H1 (cell line): ENCODE measurements around the gene CLPSL2. TPM values are rescaled to one million over a fixed set of nuclear protein-coding genes. Genes with fewer than 3 reads are reported as not detected.
A peak's percentile ranks its signal among the peaks of the same experiment; 100 is the strongest.

Experiments
- CTCF ChIA-PET: fragments of 300-600 bp; sonication (Branson Sonifier 250); formaldehyde crosslinking; loops from one replicate; lab custom pipeline; 2021; ENCODE audit not compliant: partially characterized antibody; lab: Charles Lee
- POLR2A ChIA-PET: fragments of 300-600 bp; sonication (Branson Sonifier 250); formaldehyde crosslinking; loops from one replicate; lab custom pipeline; 2021; ENCODE audit warnings: inconsistent platforms; ENCODE audit not compliant: partially characterized antibody; lab: Charles Lee
- DNase-seq, 2 experiments: peaks; one replicate each; pipeline versions ENCODE4 v3.0.0 to v3.0.0-alpha.2; 2010 to 2022; ENCODE audit warnings: low spot score in 2 of 2, low read depth in 1 of 2, mixed read lengths in 1 of 2
- FAIRE-seq: peaks from 2 replicates; lab custom pipeline; 2011; peaks lifted over from hg19 to GRCh38; lab: Jason Lieb, UNC
- H2AFZ ChIP-seq: 2 replicates; pipeline ENCODE4 v1.8.1; 2012; ENCODE audit warnings: low read length, inconsistent platforms
- H2AK5ac ChIP-seq: 2 replicates; pipeline ENCODE4 v1.6.1; 2013; ENCODE audit warnings: low read depth, low read length
- H2BK120ac ChIP-seq: replicated peaks from 2 replicates; pipeline ENCODE3; 2013; ENCODE audit warnings: low read depth, low read length, inconsistent platforms
- H2BK12ac ChIP-seq: 2 replicates; pipeline ENCODE4 v1.6.1; 2013; ENCODE audit warnings: low read depth, low read length
- H2BK15ac ChIP-seq: 2 replicates; pipeline ENCODE4 v1.6.1; 2013; ENCODE audit warnings: low read length
- H2BK20ac ChIP-seq: 2 replicates; pipeline ENCODE4 v1.6.1; 2013; ENCODE audit warnings: low read length
- H2BK5ac ChIP-seq: 2 replicates; pipeline ENCODE4 v1.6.1; 2013; ENCODE audit warnings: low read depth, low read length
- H3K14ac ChIP-seq: 2 replicates; pipeline ENCODE4 v1.6.1; 2013; ENCODE audit warnings: inconsistent platforms; ENCODE audit not compliant: insufficient read length
- H3K18ac ChIP-seq: 2 replicates; pipeline ENCODE4 v1.6.1; 2013; ENCODE audit warnings: low read length; ENCODE audit errors: extremely low read depth
- H3K23ac ChIP-seq: 2 replicates; pipeline ENCODE4 v1.6.1; 2013; ENCODE audit warnings: inconsistent platforms; ENCODE audit not compliant: insufficient read length
- H3K23me2 ChIP-seq: 2 replicates; pipeline ENCODE4 v1.6.1; 2013; ENCODE audit warnings: low read depth, low read length
- H3K27ac ChIP-seq: 2 replicates; pipeline ENCODE4 v1.6.1; 2011; ENCODE audit warnings: low read depth, low read length, inconsistent platforms
- H3K27me3 ChIP-seq, 4 experiments: replicated peaks in 1 of 4; 1 replicate in 1 of 4; 2 replicates in 3 of 4; pipeline versions ENCODE4 v1.6.1 to v1.8.1; 2011 to 2013; ENCODE audit warnings: low read length in 3 of 4, mild to moderate bottlenecking in 3 of 4, inconsistent platforms in 2 of 4, mixed read lengths in 2 of 4, moderate library complexity in 1 of 4; ENCODE audit not compliant: control insufficient read depth in 3 of 4, insufficient read depth in 3 of 4; ENCODE audit errors: extremely low read depth in 1 of 4
- H3K36me3 ChIP-seq, 4 experiments: 2 replicates each; pipeline versions ENCODE4 v1.6.1 to v1.8.1; 2011 to 2013; ENCODE audit warnings: mild to moderate bottlenecking in 4 of 4, low read length in 3 of 4, moderate library complexity in 2 of 4, control low read depth in 1 of 4, inconsistent platforms in 1 of 4; ENCODE audit not compliant: insufficient read depth in 4 of 4, control insufficient read depth in 2 of 4
- H3K4ac ChIP-seq: replicated peaks from 2 replicates; pipeline ENCODE3; 2013; ENCODE audit warnings: low read length, low read depth, mixed read lengths, inconsistent platforms; ENCODE audit not compliant: insufficient read length
- H3K4me1 ChIP-seq, 4 experiments: replicated peaks in 1 of 4; 1 replicate in 1 of 4; 2 replicates in 3 of 4; pipeline versions ENCODE4 v1.6.1 to v1.8.1; 2011 to 2013; ENCODE audit warnings: low read length in 3 of 4, inconsistent platforms in 2 of 4, mixed read lengths in 1 of 4; ENCODE audit not compliant: insufficient read depth in 4 of 4, control insufficient read depth in 3 of 4
- H3K4me2 ChIP-seq, 2 experiments: 2 replicates each; pipeline versions ENCODE4 v1.6.1 to v1.8.1; 2011 to 2013; ENCODE audit warnings: low read depth in 2 of 2, low read length in 2 of 2, control low read depth in 1 of 2, inconsistent platforms in 1 of 2, mild to moderate bottlenecking in 1 of 2; ENCODE audit not compliant: insufficient read depth in 1 of 2
- H3K4me3 ChIP-seq, 4 experiments: fragments of 200-600, 300-600 bp in 1 of 4; sonication (generic), shearing (Covaris generic), sonication (Bioruptor Twin) in 1 of 4; 2 replicates each; pipeline versions ENCODE4 v1.5.1 to v1.8.1; 2011 to 2016; ENCODE audit warnings: low read length in 4 of 4, low read depth in 3 of 4, control low read depth in 2 of 4, inconsistent platforms in 2 of 4, mild to moderate bottlenecking in 2 of 4, mixed read lengths in 1 of 4, moderate library complexity in 1 of 4; ENCODE audit not compliant: insufficient read depth in 2 of 4; ENCODE audit errors: extremely low read depth in 1 of 4
- H3K56ac ChIP-seq: replicated peaks from 2 replicates; pipeline ENCODE3; 2013; ENCODE audit warnings: low read depth, mild to moderate bottlenecking, mixed read lengths, low read length, inconsistent platforms; ENCODE audit not compliant: insufficient read length
- H3K79me1 ChIP-seq: 2 replicates; pipeline ENCODE4 v1.6.1; 2013; ENCODE audit warnings: low read depth, low read length, control low read depth
- H3K79me2 ChIP-seq, 2 experiments: 2 replicates each; pipeline versions ENCODE4 v1.6.1 to v1.8.1; 2012 to 2013; ENCODE audit warnings: low read length in 2 of 2, mild to moderate bottlenecking in 2 of 2, inconsistent platforms in 1 of 2; ENCODE audit not compliant: insufficient read depth in 2 of 2, control insufficient read depth in 1 of 2
- H3K9ac ChIP-seq, 4 experiments: replicated peaks in 1 of 4; 1 replicate in 1 of 4; 2 replicates in 3 of 4; pipeline versions ENCODE4 v1.6.1 to v1.8.1; 2011 to 2013; ENCODE audit warnings: low read depth in 3 of 4, low read length in 3 of 4, control low read depth in 2 of 4, mild to moderate bottlenecking in 2 of 4, moderate library complexity in 2 of 4, inconsistent platforms in 1 of 4; ENCODE audit errors: extremely low read depth in 1 of 4
- H3K9me3 ChIP-seq, 2 experiments: 2 replicates each; pipeline versions ENCODE4 v1.6.1 to v1.8.1; 2012 to 2013; ENCODE audit warnings: mild to moderate bottlenecking in 2 of 2, moderate library complexity in 2 of 2, control low read depth in 1 of 2, inconsistent platforms in 1 of 2, low read depth in 1 of 2, low read length in 1 of 2, mixed read lengths in 1 of 2; ENCODE audit not compliant: insufficient read depth in 2 of 2
- H4K20me1 ChIP-seq, 2 experiments: replicated peaks in 1 of 2; 2 replicates each; pipeline versions ENCODE3 to v1.8.1; 2011 to 2013; ENCODE audit warnings: inconsistent platforms in 2 of 2, low read length in 2 of 2, mild to moderate bottlenecking in 1 of 2; ENCODE audit not compliant: insufficient read depth in 2 of 2, control insufficient read depth in 1 of 2
- H4K5ac ChIP-seq: 2 replicates; pipeline ENCODE4 v1.6.1; 2013; ENCODE audit warnings: low read length, low read depth, mixed read lengths, inconsistent platforms; ENCODE audit not compliant: insufficient read length
- H4K8ac ChIP-seq: 2 replicates; pipeline ENCODE4 v1.8.0; 2013; ENCODE audit warnings: mild to moderate bottlenecking, moderate library complexity, low read length, inconsistent platforms; ENCODE audit not compliant: insufficient read depth; ENCODE audit errors: extremely low read depth
- H4K91ac ChIP-seq: replicated peaks from 2 replicates; pipeline ENCODE3; 2013; ENCODE audit warnings: low read length, mixed read lengths, inconsistent platforms; ENCODE audit not compliant: insufficient read length
- KDM1A ChIP-seq: fragments of 200-600, 300-600 bp; sonication (generic); IDR thresholded peaks from 2 replicates; pipeline ENCODE4 v1.7.1; 2016; ENCODE audit warnings: mild to moderate bottlenecking, low read length, borderline replicate concordance
- POU5F1 ChIP-seq: IDR thresholded peaks from 2 replicates; pipeline ENCODE4 v1.6.1; 2011; ENCODE audit warnings: low read depth, mild to moderate bottlenecking, low read length, moderate library complexity
- polyA plus RNA-seq, 7 experiments: library from polyadenylated mRNA; depleted of rRNA in 3 of 7; stranded (reverse) in 5 of 7; unstranded in 2 of 7; fragments of >200 nt in 5 of 7; fragments of 200-250 nt in 2 of 7; gene quantifications; 1 replicate in 5 of 7; 2 replicates in 1 of 7; 4 replicates in 1 of 7; pipeline versions ENCODE4 v1.2.1 to v1.2.3, GENCODE V29; 2011 to 2013; ENCODE audit warnings: missing spikeins in 2 of 7, mixed read lengths in 2 of 7
- total RNA-seq: library from RNA; stranded (reverse); fragmentation: NEBNext Ultra II Directional; extraction: Animal tissue kit (Norgen Biotek cat#: 25700); gene quantifications from 2 replicates; pipeline ENCODE4 v1.2.1, GENCODE V29; 2021

CLPSL2 gene
- total and polyA plus RNA-seq, 2 of the 8 experiments (the other 6 are each of a cell fraction or from before 2014, with no cell fraction given): 1.4 to 3.4 TPM

GRCh38 chr6:35817515-35817914, 41.1 kb downstream of the CLPSL2 start:
- H3K4me1 ChIP-seq: no peaks in the 10 kb centered on the region; a peak in 1 of 7 replicates
- H2BK5ac ChIP-seq: no peak overlapping the region
- H3K79me2 ChIP-seq: no peaks in the 10 kb centered on the region
- no peak overlapping the region for H2AFZ ChIP-seq
- H3K4ac ChIP-seq: no peak overlapping the region
- no peaks in the 10 kb centered on the region for H3K36me3 ChIP-seq
- H3K9me3 ChIP-seq: peaks cover 0 to 6% of the 10 kb centered on the region in 2 experiments; a peak in 2 of 4 replicates
- H3K23me2 ChIP-seq: no peaks in the 10 kb centered on the region
- no peak overlapping the region for H4K5ac ChIP-seq
- no peak overlapping the region for H4K8ac ChIP-seq
- no peak overlapping the region for H3K4me3 ChIP-seq
- H2BK15ac ChIP-seq: no peak overlapping the region
- H3K23ac ChIP-seq: no peak overlapping the region
- H2BK20ac ChIP-seq: no peak overlapping the region
- no peak for DNase-seq
- no peak overlapping the region for H3K9ac ChIP-seq
- no peaks in the 10 kb centered on the region for H3K79me1 ChIP-seq
- no peak overlapping the region for H2BK120ac ChIP-seq
- ChIA-PET CTCF (no interaction called here), POLR2A (no interaction called here)
- H3K18ac ChIP-seq: no peak overlapping the region
- TF ChIP-seq KDM1A (0 out of 2 replicates have a peak, but pooled peaks have one; percentile 18), POU5F1 (no peak)
- no peak overlapping the region for H2AK5ac ChIP-seq
- no peak overlapping the region for H3K56ac ChIP-seq
- no peak for FAIRE-seq
- H2BK12ac ChIP-seq: no peak overlapping the region
- no peak overlapping the region for H3K14ac ChIP-seq
- no peak overlapping the region for H4K91ac ChIP-seq
- no peak overlapping the region for H3K27ac ChIP-seq
- H3K4me2 ChIP-seq: no peak overlapping the region
- no peaks in the 10 kb centered on the region for H4K20me1 ChIP-seq
- no peaks in the 10 kb centered on the region for H3K27me3 ChIP-seq
